Coronary artery (tissue), 2 donors: ENCODE results near the gene DRAM2.

Source experiments
- DNase-seq: peaks from one replicate; pipeline ENCODE4 v3.0.0-alpha.2; 2017; ENCODE audit warnings: low spot score
- H3K27ac ChIP-seq, 2 donors: fragments of 200-600 bp; sonication (generic); one replicate each; pipeline ENCODE4 v1.5.1; 2016 to 2019
- H3K4me3 ChIP-seq: fragments of 200-600 bp; sonication (generic); 2 replicates; pipeline ENCODE4 v1.5.1; 2016; ENCODE audit warnings: mild to moderate bottlenecking, moderate library complexity
- TF ChIP-seq, protein P1 (sequence below): fragments of 200-600 bp; sonication (generic); IDR thresholded peaks from one replicate; pipeline ENCODE4 v1.5.1; 2019; ENCODE audit warnings: antibody characterized with exemption

The DRAM2 gene

DNA sequence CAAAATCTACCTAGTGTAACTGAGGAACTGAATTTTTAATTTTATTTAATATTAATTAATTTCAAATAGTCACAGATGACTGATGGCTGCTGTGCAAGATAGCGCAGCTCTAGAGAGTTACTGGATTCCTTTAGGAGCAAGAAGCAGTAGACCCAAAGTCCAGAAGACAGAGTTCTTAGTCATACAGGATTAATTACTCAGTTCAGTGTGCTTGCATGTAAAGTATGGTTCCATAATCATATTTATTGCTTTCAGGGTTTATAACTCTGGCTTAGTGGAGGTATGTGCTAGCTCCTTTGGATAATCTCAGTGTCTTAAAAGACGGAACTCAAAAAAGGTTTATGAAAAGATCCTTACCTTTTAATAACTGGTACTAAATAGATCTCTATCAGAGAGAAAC lies 17.5 kb upstream of the DRAM2 start:
- TF ChIP-seq, protein P1, sequence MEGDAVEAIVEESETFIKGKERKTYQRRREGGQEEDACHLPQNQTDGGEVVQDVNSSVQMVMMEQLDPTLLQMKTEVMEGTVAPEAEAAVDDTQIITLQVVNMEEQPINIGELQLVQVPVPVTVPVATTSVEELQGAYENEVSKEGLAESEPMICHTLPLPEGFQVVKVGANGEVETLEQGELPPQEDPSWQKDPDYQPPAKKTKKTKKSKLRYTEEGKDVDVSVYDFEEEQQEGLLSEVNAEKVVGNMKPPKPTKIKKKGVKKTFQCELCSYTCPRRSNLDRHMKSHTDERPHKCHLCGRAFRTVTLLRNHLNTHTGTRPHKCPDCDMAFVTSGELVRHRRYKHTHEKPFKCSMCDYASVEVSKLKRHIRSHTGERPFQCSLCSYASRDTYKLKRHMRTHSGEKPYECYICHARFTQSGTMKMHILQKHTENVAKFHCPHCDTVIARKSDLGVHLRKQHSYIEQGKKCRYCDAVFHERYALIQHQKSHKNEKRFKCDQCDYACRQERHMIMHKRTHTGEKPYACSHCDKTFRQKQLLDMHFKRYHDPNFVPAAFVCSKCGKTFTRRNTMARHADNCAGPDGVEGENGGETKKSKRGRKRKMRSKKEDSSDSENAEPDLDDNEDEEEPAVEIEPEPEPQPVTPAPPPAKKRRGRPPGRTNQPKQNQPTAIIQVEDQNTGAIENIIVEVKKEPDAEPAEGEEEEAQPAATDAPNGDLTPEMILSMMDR = no peak
- Histone ChIP-seq H3K4me3 (no peak overlapping the region), H3K27ac (no peak overlapping the region)
- no peak for DNase-seq

DNA sequence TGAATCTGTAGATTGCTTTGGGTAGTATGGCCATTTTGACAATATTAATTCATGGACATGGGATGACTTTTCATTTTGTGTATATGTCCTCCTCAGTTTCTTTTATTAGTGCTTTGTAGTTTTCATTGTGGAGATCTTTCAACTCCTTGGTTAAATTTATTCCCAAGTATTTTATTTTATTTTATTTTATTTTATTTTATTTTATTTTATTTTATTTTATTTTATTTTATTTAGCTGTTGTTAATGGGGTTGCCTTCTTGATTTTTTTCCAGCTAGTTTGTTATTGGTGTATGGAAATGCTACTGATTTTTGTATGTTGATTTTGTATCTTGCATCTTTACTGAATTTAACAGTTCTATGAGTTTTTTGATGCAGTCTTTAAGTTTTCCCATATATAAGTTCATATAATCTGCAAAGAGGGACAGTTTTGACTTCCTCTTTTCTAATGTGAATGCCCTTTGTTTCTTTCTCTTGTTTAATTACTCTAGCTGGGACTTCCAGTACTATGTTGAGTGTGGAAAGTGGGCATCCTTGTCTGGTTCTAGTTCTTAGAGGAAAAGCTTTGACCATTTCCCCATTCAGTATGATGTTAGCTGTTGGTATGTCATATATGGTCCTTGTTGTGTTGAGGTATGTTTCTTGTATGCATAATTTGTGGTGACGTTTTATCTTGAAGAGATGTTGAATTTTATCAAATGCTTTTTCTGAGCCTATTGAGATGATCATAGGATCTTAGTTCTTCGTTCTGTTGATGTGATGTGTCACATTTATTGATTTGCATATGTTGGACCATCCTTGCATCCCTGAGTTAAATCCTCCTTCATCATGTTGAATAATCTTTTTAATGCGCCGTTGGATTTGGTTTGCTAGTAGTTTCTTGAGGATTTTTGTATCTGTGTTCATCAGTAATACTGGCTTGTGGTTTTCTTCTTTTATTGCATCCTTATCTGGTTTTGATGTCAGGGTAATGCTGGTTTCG lies 14.4 kb upstream of the DRAM2 start:
- TF ChIP-seq, protein P1 = no peak
- Histone ChIP-seq H3K27ac (no peak overlapping the region), H3K4me3 (no peak overlapping the region)
- DNase-seq = no peak

DNA sequence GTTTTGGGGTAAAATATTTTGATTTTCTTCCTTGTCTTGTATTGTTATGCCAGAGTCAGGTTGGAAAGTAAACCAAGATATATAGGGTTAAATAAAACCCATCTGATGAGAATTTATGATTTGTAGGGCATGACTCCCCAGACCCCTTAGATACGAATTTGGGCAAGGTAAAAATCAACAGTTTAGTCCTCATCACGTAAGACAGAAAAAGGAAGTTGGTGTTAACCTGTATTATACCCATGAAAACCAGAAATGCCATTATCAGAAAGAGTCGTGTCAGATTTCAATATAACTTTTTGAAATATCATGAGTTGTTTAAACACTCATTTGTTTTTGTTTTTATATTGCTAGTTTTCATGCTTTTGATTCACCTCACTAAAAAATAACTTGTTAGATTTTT lies 11.9 kb upstream of the DRAM2 start:
- H3K4me3 ChIP-seq = no peak overlapping the region
- TF ChIP-seq, protein P1 = no peak
- no peak for DNase-seq
- H3K27ac ChIP-seq = no peak overlapping the region

DNA sequence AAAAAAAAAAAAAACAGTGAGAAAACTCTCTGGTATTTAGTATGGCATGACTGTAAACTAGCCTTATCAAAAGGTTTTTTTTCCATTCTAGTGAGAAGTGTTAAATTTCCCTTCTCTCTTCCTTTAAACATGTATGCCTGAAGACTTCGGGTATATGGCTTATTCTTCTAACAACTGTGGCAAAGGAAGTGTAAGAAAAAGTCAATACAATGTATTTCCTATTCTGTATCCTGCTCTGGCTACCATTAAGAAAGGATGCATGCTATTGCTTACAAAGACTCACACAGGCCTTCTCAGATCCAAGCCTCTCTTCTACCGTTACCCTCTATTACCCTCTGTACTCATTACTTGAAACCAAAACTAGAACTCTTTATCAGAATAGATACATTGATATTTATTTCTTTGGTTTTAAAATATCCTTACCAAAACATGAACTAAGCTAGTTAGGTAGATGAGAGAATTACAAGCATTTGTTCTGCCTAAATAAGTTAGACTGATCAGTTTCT lies 8.5 kb upstream of the DRAM2 start:
- TF ChIP-seq, protein P1 = no peak
- Histone ChIP-seq H3K27ac (no peak overlapping the region), H3K4me3 (no peak overlapping the region)
- no peak for DNase-seq

DNA sequence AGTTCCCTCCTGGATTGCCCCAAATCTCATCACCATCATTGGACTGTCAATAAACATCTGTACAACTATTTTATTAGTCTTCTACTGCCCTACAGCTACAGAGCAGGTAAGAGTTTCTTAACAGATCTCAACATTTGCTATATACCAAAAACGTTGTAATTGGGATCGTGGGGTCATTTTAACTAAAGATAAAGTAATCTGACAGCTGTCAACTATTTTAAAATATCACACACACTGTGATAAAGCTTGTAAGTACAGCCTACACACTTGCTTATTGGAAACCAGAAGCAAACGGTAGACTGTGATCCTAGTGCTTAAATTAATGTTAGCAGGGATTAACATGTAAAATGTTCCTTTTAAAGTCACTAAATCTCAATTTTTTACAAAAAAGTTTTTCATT lies 8.1 kb upstream of the DRAM2 start:
- no peak for DNase-seq
- TF ChIP-seq, protein P1 = no peak
- Histone ChIP-seq H3K27ac (no peak overlapping the region), H3K4me3 (no peak overlapping the region)

DNA sequence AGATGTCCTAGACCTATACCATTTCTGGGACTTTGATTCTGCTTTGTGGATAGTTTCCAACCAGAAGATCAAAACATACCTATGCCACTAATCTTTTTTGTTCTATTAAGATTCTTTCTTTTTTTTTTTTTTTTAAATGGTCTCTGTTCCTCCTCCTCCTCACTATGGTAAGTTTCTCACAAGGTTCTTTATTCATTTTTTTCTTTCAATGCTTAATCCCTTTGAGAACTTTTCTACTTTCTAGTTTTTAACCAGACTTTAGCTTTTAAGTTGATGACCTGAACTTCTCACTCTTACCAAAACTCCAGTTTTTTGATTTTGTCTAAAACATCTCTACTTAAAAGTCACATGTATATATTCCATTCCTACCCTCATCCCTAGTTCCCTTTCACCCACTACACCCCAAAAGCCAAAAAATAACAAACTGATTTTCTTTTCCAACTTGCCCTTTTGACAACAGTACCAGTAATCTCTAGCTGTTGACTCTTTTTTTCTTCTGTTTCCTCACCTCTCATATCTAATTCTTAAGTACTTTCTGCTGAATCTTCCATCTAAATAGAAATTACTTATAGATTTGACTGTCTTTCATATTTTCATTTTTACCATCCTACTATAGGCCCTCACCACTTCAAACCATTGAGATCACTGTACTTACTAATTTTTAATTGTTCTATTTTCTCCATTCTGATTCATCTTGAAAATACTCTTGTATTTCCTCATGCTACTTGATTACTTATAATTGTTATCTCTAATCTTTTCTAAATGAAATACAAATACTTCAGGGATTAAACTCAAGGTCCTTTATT lies 6.3 kb upstream of the DRAM2 start:
- H3K27ac ChIP-seq = no peak overlapping the region
- TF ChIP-seq, protein P1 = no peak
- DNase-seq = no peak
- H3K4me3 ChIP-seq = no peak overlapping the region
